Measurements from ENCODE around the gene SLIT3.
A peak's percentile ranks its signal among the peaks of the same experiment; 100 is the strongest.
"Not testable (repeated sequence)": the region's sequence is repeated elsewhere in the genome, so short reads cannot be mapped to it uniquely, and the experiment has no call there.

The SLIT3 gene

GRCh38 chr5:168648576-168648975 lies 652.4 kb downstream of the SLIT3 start:
- DNase-seq, result no peak

GRCh38 chr5:168648016-168648415 lies 652.9 kb downstream of the SLIT3 start:
- DNase-seq, result no peak

- no peak for DNase-seq
Measured at GRCh38 chr5:168647083-168647482, 653.9 kb downstream of the SLIT3 start.

DNA sequence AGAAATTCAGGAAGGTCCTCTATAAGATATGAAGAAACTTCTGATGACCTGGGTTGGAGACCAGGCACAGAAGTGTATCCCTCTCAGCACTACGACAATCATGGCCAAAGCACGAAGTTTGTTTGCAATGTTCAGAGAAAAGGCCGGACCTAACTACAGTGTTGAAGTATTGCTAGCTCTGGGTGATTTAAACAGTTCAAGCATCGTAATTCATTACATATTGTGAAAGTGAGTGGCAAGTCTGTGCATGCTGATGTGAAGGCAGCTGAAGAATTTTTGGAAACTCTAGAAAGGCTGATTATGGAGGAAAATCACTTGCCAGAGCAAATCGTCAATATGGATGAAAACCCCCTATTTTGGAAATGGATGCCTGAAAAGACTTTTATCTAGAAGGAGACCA lies 654.6 kb downstream of the SLIT3 start:
- DNase-seq, result no peak

DNA sequence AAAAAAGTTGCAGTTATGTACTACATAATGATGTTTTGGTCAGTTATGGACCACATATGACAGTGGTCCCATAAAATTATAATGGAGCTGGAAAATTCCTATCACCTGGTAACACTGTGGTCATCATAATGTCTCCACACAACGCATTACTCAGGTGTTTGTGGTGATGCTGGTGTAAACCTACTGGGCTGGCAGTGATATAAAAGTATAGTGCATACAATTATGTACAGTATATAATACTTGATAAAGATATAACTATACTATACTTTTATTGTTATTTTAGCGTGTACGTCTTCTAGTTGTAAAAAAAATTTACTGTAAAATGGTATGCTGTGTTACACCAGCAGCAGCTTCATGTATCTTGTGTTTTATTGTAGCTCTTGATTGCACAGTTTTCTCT lies 655.7 kb downstream of the SLIT3 start:
- no peak for DNase-seq

DNA sequence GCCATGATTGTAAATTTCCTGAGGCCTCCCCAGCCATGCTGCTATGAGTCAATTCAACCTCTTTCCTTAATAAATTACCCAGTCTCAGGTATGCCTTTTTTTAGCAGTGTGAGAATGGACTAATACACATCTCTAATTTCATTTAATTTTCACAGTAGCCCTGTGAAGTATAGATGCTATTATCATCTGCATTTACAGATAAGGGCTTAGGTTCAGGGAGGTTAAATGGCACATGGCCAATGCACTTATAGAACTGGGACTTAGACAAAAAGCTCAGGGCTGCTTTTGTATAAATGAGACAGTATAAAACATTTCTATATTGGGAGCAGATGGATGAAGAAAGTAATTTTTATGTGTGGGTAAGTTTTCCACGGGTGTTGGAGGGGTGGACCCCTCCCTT lies 658.9 kb downstream of the SLIT3 start:
- no peak for DNase-seq

- DNase-seq, result not testable (repeated sequence)
Measured at GRCh38 chr5:168638846-168639245, 662.1 kb downstream of the SLIT3 start.

- DNase-seq, result no peak
Measured at GRCh38 chr5:168637793-168638192, 663.1 kb downstream of the SLIT3 start.

DNA sequence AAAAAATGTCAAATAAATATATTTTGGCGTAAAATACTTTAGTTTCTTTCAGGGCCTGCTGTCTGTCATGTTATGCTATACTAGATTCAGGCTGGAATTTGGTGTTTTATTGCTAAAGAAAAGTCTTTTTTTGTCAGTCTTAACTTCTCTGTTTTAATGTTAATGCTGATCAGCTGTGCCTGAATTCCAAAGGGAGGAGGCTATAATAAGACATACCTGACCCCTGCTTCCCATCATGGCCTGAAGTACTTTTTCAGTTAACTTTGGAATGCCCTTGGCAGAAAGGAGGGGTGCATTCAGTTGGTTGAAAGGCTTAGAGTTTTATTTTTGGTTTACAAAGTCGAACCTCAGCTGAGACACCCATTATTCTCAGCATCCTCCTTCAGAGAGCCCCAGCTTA lies 663.7 kb downstream of the SLIT3 start:
- no peak for DNase-seq

DNA sequence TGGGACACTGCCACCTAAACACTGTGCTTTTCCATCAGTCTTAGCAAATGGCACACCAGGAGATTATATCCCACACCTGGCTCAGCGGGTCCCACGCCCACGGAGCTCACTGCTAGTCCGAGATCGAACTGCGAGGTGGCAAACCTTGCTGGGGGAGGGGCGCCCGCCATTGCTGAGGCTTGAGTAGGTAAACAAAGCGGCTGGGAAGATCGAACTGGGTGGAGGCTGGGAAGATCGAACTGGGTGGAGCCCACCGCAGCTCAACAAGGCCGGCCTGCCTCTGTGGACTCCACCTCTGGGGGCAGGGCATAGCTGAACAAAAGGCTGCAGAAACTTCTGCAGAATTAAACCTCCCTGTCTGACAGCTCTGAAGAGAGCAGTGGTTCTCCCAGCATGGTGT lies 670.0 kb downstream of the SLIT3 start:
- DNase-seq, result not testable (repeated sequence)

GRCh38 chr5:168624850-168625364 lies 676.0 kb downstream of the SLIT3 start:
- no peak for DNase-seq

GRCh38 chr5:168620807-168621206 lies 680.1 kb downstream of the SLIT3 start:
- no peak for DNase-seq

GRCh38 chr5:168614661-168615060 lies 686.3 kb downstream of the SLIT3 start:
- no peak for DNase-seq

DNA sequence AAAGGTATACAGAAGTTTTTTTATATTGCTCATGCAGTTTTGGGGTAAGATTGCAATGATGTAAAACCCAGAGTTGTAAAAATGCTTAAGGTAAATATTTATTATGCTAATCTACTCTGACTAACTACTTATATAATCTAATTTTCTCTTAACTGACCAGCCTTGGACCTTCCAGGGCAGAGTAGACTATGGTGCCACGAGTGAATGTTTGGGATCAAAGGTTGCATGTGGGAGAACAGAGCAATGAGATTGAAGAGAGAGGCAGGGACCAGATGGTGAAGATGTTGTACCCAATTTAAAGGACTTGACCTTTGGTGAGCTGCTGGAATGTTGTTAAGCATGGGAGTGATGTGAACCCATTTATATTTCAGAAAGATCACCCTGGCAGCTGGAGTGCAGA lies 686.9 kb downstream of the SLIT3 start:
- DNase-seq, result no peak

- no peak for DNase-seq
Measured at GRCh38 chr5:168613396-168613795, 687.5 kb downstream of the SLIT3 start.

- peak in 1 of 2 donors; percentile 66 for DNase-seq
Measured at GRCh38 chr5:168612996-168613395, 687.9 kb downstream of the SLIT3 start.

DNA sequence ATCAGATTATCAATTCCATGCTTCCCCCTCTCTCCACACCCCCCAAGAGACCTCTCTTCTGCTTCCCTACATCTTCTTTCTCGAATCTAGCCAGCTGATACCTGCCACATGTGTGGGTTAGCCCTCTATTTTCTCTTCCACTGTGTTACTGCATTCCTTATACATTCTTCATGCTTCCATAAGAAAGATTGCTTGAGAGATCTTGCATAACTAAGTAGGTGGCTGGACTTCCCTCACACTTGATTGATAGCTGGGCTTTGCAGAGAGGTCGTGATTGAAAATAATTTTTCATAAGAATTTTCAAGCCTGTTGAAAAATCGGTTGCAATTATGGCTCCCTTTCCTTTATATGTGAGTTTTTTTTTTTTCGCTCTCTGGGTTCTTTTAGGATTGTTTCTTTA lies 688.8 kb downstream of the SLIT3 start:
- DNase-seq, result no peak
